IMR-90 (cell line): ENCODE data around the gene LYZL6. TPM values are rescaled to one million over a fixed set of nuclear protein-coding genes. Genes with fewer than 3 reads are reported as not detected.

Experiments used
- ATAC-seq: fragments of 200-7000 bp; cut with Tn5 transposase; 2 replicates; pipeline ENCODE4 v1.9.1; 2020; ENCODE audit warnings: low read depth, mild to moderate bottlenecking, moderate library complexity
- BruUV-seq: library from RNA; stranded (reverse); fragments of 400-500 nt; replicated peaks from 2 replicates; lab custom pipeline; 2021; lab: Mats Ljungman, UMichigan
- CTCF ChIA-PET: fragments of 300-600 bp; formaldehyde crosslinking; extraction: SDS; loops from one replicate; lab custom pipeline; 2021; ENCODE audit warnings: antibody characterized with exemption; lab: Yijun Ruan, JAX
- POLR2A ChIA-PET: fragments of 300-600 bp; sonication (Branson Sonifier 250); formaldehyde crosslinking; loops from one replicate; lab custom pipeline; 2022; ENCODE audit warnings: antibody characterized with exemption; ENCODE audit not compliant: unreplicated experiment; lab: Charles Lee
- DNase-seq: peaks from one replicate; pipeline ENCODE4 v3.0.0; 2013
- H2AFZ ChIP-seq: replicated peaks from 2 replicates; pipeline ENCODE3; 2013; ENCODE audit warnings: low read length, mild to moderate bottlenecking; ENCODE audit not compliant: poor library complexity
- H2AK5ac ChIP-seq: 2 replicates; pipeline ENCODE4 v1.6.1; 2013; ENCODE audit warnings: low read depth, low read length, inconsistent platforms
- H2AK9ac ChIP-seq: replicated peaks from 2 replicates; pipeline ENCODE3; 2013; ENCODE audit warnings: mild to moderate bottlenecking, low read depth, low read length, moderate library complexity; ENCODE audit not compliant: poor library complexity
- H2BK120ac ChIP-seq: 2 replicates; pipeline ENCODE4 v1.6.1; 2013; ENCODE audit warnings: low read depth, low read length, inconsistent platforms
- H2BK15ac ChIP-seq: 3 replicates; pipeline ENCODE4 v1.6.1; 2013; ENCODE audit warnings: low read depth, low read length, inconsistent platforms
- H2BK20ac ChIP-seq: 2 replicates; pipeline ENCODE4 v1.6.1; 2013; ENCODE audit warnings: low read depth, mild to moderate bottlenecking, inconsistent platforms, low read length, moderate library complexity
- H2BK5ac ChIP-seq: 2 replicates; pipeline ENCODE4 v1.6.1; 2013; ENCODE audit warnings: mild to moderate bottlenecking, low read depth, low read length, inconsistent platforms; ENCODE audit not compliant: poor library complexity, severe bottlenecking
- H3K14ac ChIP-seq: replicated peaks from 2 replicates; pipeline ENCODE4 v1.6.1; 2013; ENCODE audit warnings: low read depth, low read length, inconsistent platforms
- H3K18ac ChIP-seq: 2 replicates; pipeline ENCODE4 v1.6.1; 2013; ENCODE audit warnings: low read depth, low read length, control low read depth
- H3K23ac ChIP-seq: 2 replicates; pipeline ENCODE4 v1.6.1; 2013; ENCODE audit warnings: low read depth, low read length, inconsistent platforms
- H3K27ac ChIP-seq: 2 replicates; pipeline ENCODE4 v1.5.1; 2013; ENCODE audit warnings: mild to moderate bottlenecking, control low read depth, low read length; ENCODE audit not compliant: insufficient read depth
- H3K27me3 ChIP-seq: 2 replicates; pipeline ENCODE4 v1.6.1; 2013; ENCODE audit warnings: low read length; ENCODE audit not compliant: control insufficient read depth, insufficient read depth
- H3K36me3 ChIP-seq: 2 replicates; pipeline ENCODE4 v1.6.1; 2013; ENCODE audit warnings: low read length, mixed read lengths; ENCODE audit not compliant: control insufficient read depth, insufficient read depth
- H3K4ac ChIP-seq: 2 replicates; pipeline ENCODE4 v1.6.1; 2013; ENCODE audit warnings: low read depth, low read length, inconsistent platforms
- H3K4me1 ChIP-seq: 2 replicates; pipeline ENCODE4 v1.6.1; 2013; ENCODE audit warnings: low read length, mixed read lengths; ENCODE audit not compliant: control insufficient read depth, insufficient read depth
- H3K4me2 ChIP-seq: 2 replicates; pipeline ENCODE4 v1.6.1; 2013; ENCODE audit warnings: low read depth, mild to moderate bottlenecking, control low read depth, low read length, moderate library complexity
- H3K4me3 ChIP-seq: 2 replicates; pipeline ENCODE4 v1.5.1; 2013; ENCODE audit warnings: low read depth, mild to moderate bottlenecking, control low read depth, low read length, moderate library complexity; ENCODE audit not compliant: insufficient read depth
- H3K56ac ChIP-seq: 2 replicates; pipeline ENCODE4 v1.6.1; 2013; ENCODE audit warnings: low read length, inconsistent platforms; ENCODE audit not compliant: insufficient read depth; ENCODE audit errors: extremely low read depth
- H3K79me1 ChIP-seq, 2 experiments: 2 replicates each; pipeline ENCODE4 v1.6.1; 2013; ENCODE audit warnings: low read length in 2 of 2, inconsistent platforms in 1 of 2, low read depth in 1 of 2
- H3K9ac ChIP-seq: 2 replicates; pipeline ENCODE4 v1.6.1; 2013; ENCODE audit warnings: low read depth, low read length, control low read depth
- H3K9me1 ChIP-seq: 2 replicates; pipeline ENCODE4 v1.6.1; 2013; ENCODE audit warnings: low read length, inconsistent platforms; ENCODE audit not compliant: insufficient read depth
- H3K9me3 ChIP-seq: 2 replicates; pipeline ENCODE4 v1.6.1; 2013; ENCODE audit warnings: low read length; ENCODE audit not compliant: control insufficient read depth, insufficient read depth
- H4K20me1 ChIP-seq: 2 replicates; pipeline ENCODE4 v1.6.1; 2013; ENCODE audit warnings: low read length, inconsistent platforms; ENCODE audit not compliant: insufficient read depth
- H4K5ac ChIP-seq: 2 replicates; pipeline ENCODE4 v1.6.1; 2013; ENCODE audit warnings: mild to moderate bottlenecking, low read depth, low read length, control low read depth
- H4K8ac ChIP-seq, 2 experiments: 2 replicates each; pipeline ENCODE4 v1.6.1; 2013; ENCODE audit warnings: low read depth in 2 of 2, low read length in 2 of 2, control low read depth in 1 of 2, inconsistent platforms in 1 of 2
- H4K91ac ChIP-seq: 2 replicates; pipeline ENCODE4 v1.6.1; 2013; ENCODE audit warnings: low read depth, low read length, inconsistent platforms; ENCODE audit not compliant: insufficient read depth
- BHLHE40 ChIP-seq: fragments of 150-350 bp; IDR thresholded peaks from 2 replicates; pipeline ENCODE4 v1.6.1; 2016; ENCODE audit warnings: mild to moderate bottlenecking, low read depth, low read length
- CHD1 ChIP-seq: IDR thresholded peaks from 2 replicates; pipeline ENCODE4 v1.6.1; 2012; ENCODE audit warnings: low read depth, low read length, improper control_type of control experiment
- NFE2L2 ChIP-seq: fragments of 150-350 bp; IDR thresholded peaks from 2 replicates; pipeline ENCODE4 v1.6.1; 2016; ENCODE audit warnings: low read depth, mild to moderate bottlenecking, low read length
- POLR2A ChIP-seq: IDR thresholded peaks from 2 replicates; pipeline ENCODE4 v1.6.1; 2012; ENCODE audit warnings: mild to moderate bottlenecking, low read depth, low read length
- RAD21 ChIP-seq: IDR thresholded peaks from 2 replicates; pipeline ENCODE4 v1.6.1; 2012; ENCODE audit warnings: low read length, improper control_type of control experiment
- RCOR1 ChIP-seq: IDR thresholded peaks from 2 replicates; pipeline ENCODE4 v1.6.1; 2012; ENCODE audit warnings: mild to moderate bottlenecking, low read length, improper control_type of control experiment; ENCODE audit not compliant: insufficient replicate concordance
- WGBS, 2 experiments: methylation state at CpG; one replicate each; pipeline versions ENCODE4 v1.1.5 to v1.1.7; 2013; ENCODE audit warnings: missing lambda C conversion rate in 2 of 2; ENCODE audit not compliant: insufficient read length in 1 of 2; ENCODE audit errors: extremely low coverage in 2 of 2; 5-methylcytosine and 5-hydroxymethylcytosine counted together
- dilution Hi-C: fragments of 300-500 bp; cut with HindIII; formaldehyde crosslinking; loops from one replicate; pipeline ENCODE4 v1.14.3; 2018; ENCODE audit warnings: low sequenced_read_pairs; ENCODE audit not compliant: unreplicated experiment
- in situ Hi-C: fragments of 300-500 bp; cut with MboI; formaldehyde crosslinking; loops from 3 replicates; pipeline ENCODE4 v1.14.3; 2019; ENCODE audit warnings: low sequenced_read_pairs, inconsistent platforms, mixed read lengths
- intact Hi-C: fragments of 100-400 bp; cut with micrococcal nuclease; formaldehyde crosslinking; loops from 2 replicates; pipeline ENCODE4 v1.10.0; 2022
- polyA plus RNA-seq, 3 experiments: library from polyadenylated mRNA; depleted of rRNA; stranded (reverse); fragments of >200 nt; gene quantifications; 2 replicates each; pipeline ENCODE4 v1.2.3, GENCODE V29; 2012; ENCODE audit warnings: low replicate concordance in 1 of 3
- total RNA-seq: library from RNA; depleted of rRNA; stranded (reverse); fragments of >200 nt; gene quantifications from 2 replicates; pipeline ENCODE4 v1.2.3, GENCODE V29; 2012

LYZL6 gene
- total and polyA plus RNA-seq, 2 of the 4 experiments (the other 2 are of a cell fraction) = not detected

DNA sequence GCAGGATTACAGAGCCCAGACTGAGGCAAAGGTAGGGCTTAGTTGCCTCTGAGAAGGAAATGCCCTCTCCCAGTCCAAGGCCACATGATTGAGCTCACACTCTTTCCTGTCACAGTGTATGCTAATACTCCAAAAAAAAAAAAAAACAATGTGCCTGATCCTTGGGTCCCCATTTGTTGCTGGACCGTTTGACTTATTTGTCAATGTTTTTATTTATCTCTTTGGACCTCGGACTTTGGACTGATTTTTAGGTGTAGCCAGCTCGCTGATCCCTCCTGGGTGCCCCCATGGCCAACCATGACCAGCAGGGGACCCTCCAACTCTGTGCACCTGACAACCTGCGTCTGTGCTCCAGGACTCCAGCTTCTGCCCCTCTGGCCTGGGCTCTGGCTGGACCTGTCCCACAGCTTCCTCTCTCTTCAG lies 38.4 kb upstream of the LYZL6 start:
- H3K56ac ChIP-seq = no peak overlapping the region
- no peak overlapping the region for H2BK20ac ChIP-seq
- no peaks in the 10 kb centered on the region for H4K20me1 ChIP-seq
- no peaks in the 10 kb centered on the region for H3K9me3 ChIP-seq
- no peak overlapping the region for H2AFZ ChIP-seq
- H3K4me1 ChIP-seq = no peaks in the 10 kb centered on the region
- no peak overlapping the region for H3K18ac ChIP-seq
- no peak overlapping the region for H3K4me2 ChIP-seq
- H3K4ac ChIP-seq = no peak overlapping the region
- no peak overlapping the region for H2BK120ac ChIP-seq
- 0% methylated on average over 1 of the region's 4 CpGs; no CpG with 5 or more reads in 1 of the 2 experiments for WGBS, 2 experiments
- H3K23ac ChIP-seq = no peak overlapping the region
- no peak overlapping the region for H3K27ac ChIP-seq
- ChIA-PET POLR2A (no interaction called here), CTCF (no interaction called here)
- H2BK5ac ChIP-seq = no peak overlapping the region
- no peak overlapping the region for H3K4me3 ChIP-seq
- ATAC-seq = no peak
- H4K91ac ChIP-seq = no peak overlapping the region
- BruUV-seq = no TSS peak
- no peak for DNase-seq
- H3K79me1 ChIP-seq = no peaks in the 10 kb centered on the region
- H3K27me3 ChIP-seq = no peaks in the 10 kb centered on the region; the same call in 1 of the 2 replicates
- H4K8ac ChIP-seq = no peak overlapping the region
- no peak overlapping the region for H4K5ac ChIP-seq
- no peak overlapping the region for H2AK9ac ChIP-seq
- H3K9me1 ChIP-seq = no peaks in the 10 kb centered on the region
- no peak overlapping the region for H3K9ac ChIP-seq
- intact Hi-C loops = no loop called here
- in situ Hi-C loops = no loop called here
- H3K36me3 ChIP-seq = no peaks in the 10 kb centered on the region
- H2AK5ac ChIP-seq = no peak overlapping the region
- H2BK15ac ChIP-seq = no peak overlapping the region
- no peak for TF ChIP-seq BHLHE40
- no peak for TF ChIP-seq NFE2L2
- no peak for TF ChIP-seq CHD1
- TF ChIP-seq POLR2A = no peak
- no peak for TF ChIP-seq RAD21
- no peak for TF ChIP-seq RCOR1
- H3K14ac ChIP-seq = no peak overlapping the region
- dilution Hi-C loops = no loop called here
